ENCODE data around the gene ADIRF.

ADIRF gene

GRCh38 chr10:86962136-86962980 is 5.9 kb upstream of the ADIRF start:
- DNase-seq (ENCODE audit: low read depth): no peak
- H3K4me3 ChIP-seq (replicated peaks; ENCODE audit: low read depth, low read length): no peak overlapping the region
- TF ChIP-seq, protein P1, sequence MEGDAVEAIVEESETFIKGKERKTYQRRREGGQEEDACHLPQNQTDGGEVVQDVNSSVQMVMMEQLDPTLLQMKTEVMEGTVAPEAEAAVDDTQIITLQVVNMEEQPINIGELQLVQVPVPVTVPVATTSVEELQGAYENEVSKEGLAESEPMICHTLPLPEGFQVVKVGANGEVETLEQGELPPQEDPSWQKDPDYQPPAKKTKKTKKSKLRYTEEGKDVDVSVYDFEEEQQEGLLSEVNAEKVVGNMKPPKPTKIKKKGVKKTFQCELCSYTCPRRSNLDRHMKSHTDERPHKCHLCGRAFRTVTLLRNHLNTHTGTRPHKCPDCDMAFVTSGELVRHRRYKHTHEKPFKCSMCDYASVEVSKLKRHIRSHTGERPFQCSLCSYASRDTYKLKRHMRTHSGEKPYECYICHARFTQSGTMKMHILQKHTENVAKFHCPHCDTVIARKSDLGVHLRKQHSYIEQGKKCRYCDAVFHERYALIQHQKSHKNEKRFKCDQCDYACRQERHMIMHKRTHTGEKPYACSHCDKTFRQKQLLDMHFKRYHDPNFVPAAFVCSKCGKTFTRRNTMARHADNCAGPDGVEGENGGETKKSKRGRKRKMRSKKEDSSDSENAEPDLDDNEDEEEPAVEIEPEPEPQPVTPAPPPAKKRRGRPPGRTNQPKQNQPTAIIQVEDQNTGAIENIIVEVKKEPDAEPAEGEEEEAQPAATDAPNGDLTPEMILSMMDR (IDR thresholded peaks at IDR 0.05; ENCODE audit: low read length, missing control alignments): no peak

DNA sequence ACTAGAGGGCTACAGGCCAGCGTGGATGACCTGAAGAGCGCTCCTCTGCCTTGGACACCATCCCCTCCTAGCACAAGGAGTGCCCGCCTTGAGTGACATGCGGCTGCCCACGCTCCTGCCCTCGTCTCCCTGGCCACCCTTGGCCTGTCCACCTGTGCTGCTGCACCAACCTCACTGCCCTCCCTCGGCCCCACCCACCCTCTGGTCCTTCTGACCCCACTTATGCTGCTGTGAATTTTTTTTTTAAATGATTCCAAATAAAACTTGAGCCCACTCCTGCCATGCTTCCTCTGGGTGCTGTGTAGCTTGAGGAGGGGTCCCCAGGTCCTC is 5.3 kb upstream of the ADIRF start:
- H3K4me3 ChIP-seq (replicated peaks; ENCODE audit: low read depth, low read length): no peak overlapping the region
- DNase-seq (ENCODE audit: low read depth): no peak
- TF ChIP-seq, protein P1 (IDR thresholded peaks at IDR 0.05; ENCODE audit: low read length, missing control alignments): no peak

- no peak overlapping the region for H3K4me3 ChIP-seq (replicated peaks; ENCODE audit: low read depth, low read length)
- no peak for DNase-seq (ENCODE audit: low read depth)
- TF ChIP-seq, protein P1 (IDR thresholded peaks at IDR 0.05; ENCODE audit: low read length, missing control alignments): no peak
Measured at GRCh38 chr10:86963341-86963919, 4.9 kb upstream of the ADIRF start.

GRCh38 chr10:86964061-86964846 is 4.0 kb upstream of the ADIRF start:
- H3K4me3 ChIP-seq (replicated peaks; ENCODE audit: low read depth, low read length): no peak overlapping the region
- TF ChIP-seq, protein P1 (IDR thresholded peaks at IDR 0.05; ENCODE audit: low read length, missing control alignments): no peak
- no peak for DNase-seq (ENCODE audit: low read depth)

DNA sequence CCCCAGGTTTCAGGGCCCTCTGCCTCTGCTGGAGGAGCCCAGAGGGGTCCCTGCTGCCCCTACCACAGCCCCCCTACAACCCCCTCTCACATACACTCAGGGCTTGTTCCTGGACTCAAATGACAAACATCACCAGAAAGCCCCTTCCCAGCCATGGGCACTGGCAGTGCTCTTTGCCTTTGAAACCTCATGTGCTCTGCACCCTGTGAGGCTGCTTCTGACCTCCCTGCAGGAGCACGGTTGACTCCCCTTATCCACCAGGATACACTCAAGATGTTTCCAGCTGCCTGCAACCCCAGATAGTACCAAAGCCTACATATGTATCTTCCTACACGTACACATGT is 3.5 kb upstream of the ADIRF start:
- no peak overlapping the region for H3K4me3 ChIP-seq (replicated peaks; ENCODE audit: low read depth, low read length)
- no peak for DNase-seq (ENCODE audit: low read depth)
- TF ChIP-seq, protein P1 (IDR thresholded peaks at IDR 0.05; ENCODE audit: low read length, missing control alignments): no peak

GRCh38 chr10:86965986-86966654 is 2.2 kb upstream of the ADIRF start:
- H3K4me3 ChIP-seq (replicated peaks; ENCODE audit: low read depth, low read length): no peak overlapping the region
- TF ChIP-seq, protein P1 (IDR thresholded peaks at IDR 0.05; ENCODE audit: low read length, missing control alignments): no peak
- no peak for DNase-seq (ENCODE audit: low read depth)

Measured in fibroblast of pulmonary artery (primary cell).